Ureter (tissue), 1 donor: ENCODE data around the gene FOXO3. TPM values are rescaled to one million over a fixed set of nuclear protein-coding genes. Genes with fewer than 3 reads are reported as not detected.

ENCODE experiments used
- DNase-seq: peaks from one replicate; pipeline ENCODE4 v3.0.0-alpha.2; 2020; ENCODE audit warnings: low spot score
- total RNA-seq: library from RNA; stranded (reverse); gene quantifications from one replicate; pipeline ENCODE4 v1.2.4, GENCODE V29; 2023
- donor health status: DM: yes; HTN: yes; CAD: no.

Gene FOXO3
- total RNA-seq, 1 donor from 2014 or later: 66.7 TPM

GRCh38 chr6:108711071-108711470, 150.4 kb downstream of the FOXO3 start:
- no peak for DNase-seq

GRCh38 chr6:108711826-108712225, 151.1 kb downstream of the FOXO3 start:
- DNase-seq: no peak

GRCh38 chr6:108712946-108713345, 152.2 kb downstream of the FOXO3 start:
- no peak for DNase-seq

- DNase-seq: no peak
Measured at GRCh38 chr6:108714101-108714765, 153.5 kb downstream of the FOXO3 start.

- no peak for DNase-seq
Measured at GRCh38 chr6:108714766-108715414, 154.2 kb downstream of the FOXO3 start.

DNA sequence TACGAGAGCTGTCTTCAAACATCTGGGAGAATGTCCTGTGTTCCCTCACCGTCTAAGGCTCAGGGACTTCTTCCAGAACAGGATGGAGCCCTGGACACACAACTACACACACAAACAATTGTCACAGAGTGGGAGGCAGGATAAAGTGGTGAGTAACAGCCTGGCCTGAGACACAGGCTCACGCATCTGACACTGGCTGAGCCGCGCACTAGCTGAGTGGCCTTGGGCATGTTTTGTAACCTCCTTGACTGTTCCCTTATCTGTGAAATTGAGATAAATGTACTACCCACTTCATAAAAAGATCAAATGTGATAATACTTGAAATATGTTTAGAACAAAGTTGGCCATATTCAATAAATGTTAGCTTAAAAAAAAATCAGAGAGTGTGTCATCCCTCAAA, 155.1 kb downstream of the FOXO3 start:
- no peak for DNase-seq

- no peak for DNase-seq
Measured at GRCh38 chr6:108716801-108717791, 156.4 kb downstream of the FOXO3 start.

GRCh38 chr6:108719477-108719876, 158.8 kb downstream of the FOXO3 start:
- DNase-seq: no peak

DNA sequence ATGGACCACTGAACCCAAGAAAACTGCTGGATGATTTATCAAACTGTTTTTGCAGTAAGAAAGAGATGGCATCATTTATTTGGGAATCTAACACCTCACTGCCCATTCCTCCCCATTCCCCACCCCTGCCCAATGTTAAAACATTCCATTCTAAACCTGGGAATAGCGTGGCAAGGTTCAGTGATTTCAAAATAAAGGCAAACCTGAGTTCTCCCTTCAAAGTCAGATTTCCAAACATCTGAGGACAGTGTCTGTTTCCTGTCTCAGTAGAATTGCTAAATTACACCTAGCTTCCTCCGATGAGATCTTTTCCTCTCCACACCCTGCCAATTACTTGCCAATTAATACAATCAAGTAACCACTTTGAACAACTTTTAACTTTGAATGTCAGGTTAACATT, 160.1 kb downstream of the FOXO3 start:
- DNase-seq: no peak

- no peak for DNase-seq
Measured at GRCh38 chr6:108721286-108721685, 160.6 kb downstream of the FOXO3 start.

DNA sequence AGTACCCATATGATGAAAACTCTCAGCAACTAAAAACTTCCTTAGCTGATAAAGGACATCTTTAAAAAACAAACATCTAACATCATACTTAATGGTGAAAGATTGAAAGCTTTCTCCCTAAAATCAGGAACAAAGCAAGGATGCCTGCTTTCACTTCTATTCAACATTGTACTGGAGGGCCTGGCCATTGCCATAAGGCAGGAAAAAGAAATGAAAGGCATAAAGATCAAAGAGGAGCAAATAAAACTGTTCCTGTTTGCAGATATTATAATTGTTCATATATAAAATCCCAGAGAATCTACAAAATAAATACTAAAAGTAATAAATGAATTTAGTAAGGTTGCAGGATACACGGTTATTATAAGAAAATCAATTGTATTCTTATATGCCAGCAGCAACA, 162.9 kb downstream of the FOXO3 start:
- DNase-seq: no peak

GRCh38 chr6:108726726-108727339, 166.1 kb downstream of the FOXO3 start:
- DNase-seq: no peak

DNA sequence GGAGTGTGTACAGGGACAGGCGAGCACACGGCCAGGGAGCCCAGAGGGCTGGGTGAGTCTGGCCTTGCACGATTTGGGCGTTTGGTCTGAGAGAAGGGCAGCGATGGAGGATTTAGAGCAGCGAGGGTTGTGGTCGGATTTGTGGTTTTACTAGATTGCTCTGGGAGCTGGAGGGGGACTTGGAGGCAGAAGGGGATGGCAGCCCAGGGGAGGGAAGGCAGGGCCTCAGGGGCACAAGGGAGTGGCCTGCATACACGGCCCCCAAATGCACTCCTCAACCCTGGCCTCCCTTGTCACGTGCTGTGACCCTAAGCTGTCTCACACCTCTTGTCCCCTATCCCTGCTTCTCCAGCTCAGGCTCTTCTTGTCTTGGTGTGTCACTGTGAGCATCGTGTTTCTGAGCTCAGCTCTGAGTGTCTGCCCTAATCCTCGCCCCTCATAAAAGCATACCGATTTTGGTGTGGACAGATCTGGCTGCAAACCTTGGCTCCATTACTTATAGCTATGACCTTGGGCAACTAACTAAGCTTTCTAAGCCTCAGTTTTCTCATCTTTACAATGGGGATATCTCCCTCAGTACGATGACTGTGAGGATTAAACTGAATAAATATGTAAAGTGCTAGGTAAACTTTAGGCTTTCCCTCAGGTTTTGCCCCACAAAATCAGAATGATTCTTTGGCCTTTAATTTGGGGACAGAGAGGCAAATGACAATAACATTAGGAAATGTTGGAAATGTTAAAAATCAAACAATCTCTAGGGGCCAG, 167.4 kb downstream of the FOXO3 start:
- no peak for DNase-seq

- DNase-seq: no peak
Measured at GRCh38 chr6:108728826-108729225, 168.1 kb downstream of the FOXO3 start.

DNA sequence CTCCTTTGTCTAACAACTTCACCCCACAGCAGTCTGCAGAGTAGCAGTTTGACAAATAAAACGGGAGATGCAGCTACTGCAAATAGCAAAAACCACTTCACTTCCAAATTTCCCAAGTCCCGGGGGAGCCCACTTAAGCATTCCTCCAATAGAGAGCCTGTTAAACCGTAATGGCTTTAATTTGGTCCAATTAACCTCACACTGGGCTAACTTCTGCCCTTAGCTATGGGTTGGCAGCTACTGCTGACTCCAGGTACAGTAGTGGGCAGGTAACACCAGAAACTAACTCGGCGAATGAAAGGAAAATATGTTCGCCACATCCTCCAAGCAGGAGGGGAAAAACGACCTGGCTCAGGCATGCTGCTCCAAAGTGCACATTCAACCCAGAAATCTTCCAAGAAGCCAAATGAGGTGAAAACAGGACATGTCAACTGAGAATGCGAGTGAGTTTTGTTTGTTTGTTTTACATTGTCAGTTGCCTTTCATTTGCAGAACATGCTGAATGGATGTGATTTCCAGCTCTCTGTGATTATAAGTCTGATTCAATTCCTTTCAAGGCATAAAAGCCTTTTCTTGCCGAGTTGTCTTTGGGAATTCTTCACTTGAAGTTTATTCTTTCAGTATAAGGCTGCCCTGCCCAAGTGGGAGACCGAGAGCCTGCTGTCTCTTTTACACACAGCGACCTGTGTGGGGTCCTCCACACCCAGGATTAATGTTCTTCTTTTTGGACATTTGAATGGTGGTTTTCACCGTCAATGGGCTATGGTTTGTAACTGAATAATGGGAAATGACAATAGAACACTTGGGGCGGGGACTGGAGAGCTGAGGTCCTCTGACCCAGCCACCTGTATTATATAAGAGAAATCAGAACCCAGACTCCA, 170.2 kb downstream of the FOXO3 start:
- no peak for DNase-seq

DNA sequence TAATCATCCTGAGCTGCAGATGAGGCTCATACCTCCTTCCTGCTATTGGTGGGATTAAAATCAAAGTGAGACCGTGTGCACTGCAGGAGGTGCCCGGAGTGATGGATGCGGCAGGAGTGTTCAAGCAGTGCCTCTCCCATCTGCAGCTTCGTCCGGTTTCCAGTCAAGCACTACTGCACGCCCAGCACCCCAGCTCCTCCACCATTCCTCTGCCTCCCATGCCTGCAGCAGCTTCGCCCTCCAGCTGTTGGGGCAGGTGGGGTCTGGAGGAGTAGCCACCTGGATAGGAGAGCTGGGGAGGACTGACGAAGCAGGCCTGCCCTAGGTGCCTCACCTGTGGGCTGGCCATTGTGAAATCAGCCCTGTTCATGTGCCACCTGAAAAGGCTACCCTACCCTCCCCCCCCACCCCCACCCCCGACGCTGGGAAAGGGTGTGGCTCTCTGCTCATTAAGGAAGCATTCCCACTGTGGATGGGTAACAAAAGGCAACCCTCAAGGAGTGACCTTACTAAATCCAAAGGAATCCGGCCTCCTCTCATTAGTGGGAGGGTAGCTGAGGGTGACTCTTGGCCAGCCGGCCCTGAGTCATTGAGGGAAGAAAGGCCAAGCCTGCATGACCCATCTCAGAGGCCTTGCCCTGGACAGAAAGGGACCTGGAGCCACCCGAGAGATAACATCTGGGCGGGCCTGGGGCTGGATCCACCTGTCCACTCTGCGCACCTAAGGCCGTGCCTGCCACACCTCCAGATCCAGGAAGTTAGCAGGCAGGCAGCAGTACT, 171.6 kb downstream of the FOXO3 start:
- no peak for DNase-seq

- no peak for DNase-seq
Measured at GRCh38 chr6:108733051-108733450, 172.3 kb downstream of the FOXO3 start.

DNA sequence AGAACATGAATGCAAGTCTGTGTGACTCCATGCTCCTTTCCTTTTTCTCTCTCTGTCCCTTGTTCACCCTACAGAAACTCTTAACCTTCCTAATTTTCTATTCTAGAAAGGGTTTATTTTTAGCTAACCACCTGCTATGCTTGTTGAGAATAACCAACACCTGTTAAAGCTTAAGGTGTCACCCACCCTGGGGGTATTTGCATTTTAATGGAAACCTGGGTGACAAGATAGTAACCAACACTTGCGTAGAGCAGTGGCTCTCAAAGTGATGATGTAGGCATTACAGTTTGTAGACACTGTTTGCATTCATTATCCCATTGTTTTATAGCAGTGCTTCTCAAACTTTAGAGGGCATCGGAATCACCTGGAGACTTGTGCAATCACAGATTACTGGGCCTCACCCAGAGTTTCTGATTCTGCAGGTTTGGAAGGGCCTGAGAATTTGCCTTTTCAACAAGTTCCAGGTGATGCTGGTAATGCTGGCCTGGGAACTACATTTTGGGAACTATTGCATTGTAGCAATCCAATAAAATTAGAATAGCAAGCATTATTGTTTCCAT, 173.1 kb downstream of the FOXO3 start:
- no peak for DNase-seq
